Lung (tissue), 12 donors: ENCODE data around the gene CLPTM1L. TPM values are rescaled to one million over a fixed set of nuclear protein-coding genes. Genes with fewer than 3 reads are reported as not detected.
"Not testable (repeated sequence)": the region's sequence is repeated elsewhere in the genome, so short reads cannot be mapped to it uniquely, and the experiment has no call there.

Experiments
- ATAC-seq: fragments of 200-7000 bp; cut with Tn5 transposase; one replicate; pipeline ENCODE4 v1.9.1; 2020; ENCODE audit warnings: moderate number of reproducible peaks; ENCODE audit not compliant: insufficient read depth, low FRiP score
- DNase-seq, 3 donors: peaks; one replicate each; pipeline ENCODE4 v3.0.0-alpha.2; 2013 to 2017
- H3K27ac ChIP-seq, 2 donors: one replicate each; pipeline ENCODE4 v1.5.1; 2013; ENCODE audit warnings: mild to moderate bottlenecking in 2 of 2, moderate library complexity in 2 of 2, control low read depth in 1 of 2, inconsistent platforms in 1 of 2, low read depth in 1 of 2, low read length in 1 of 2
- H3K27me3 ChIP-seq, 3 donors: one replicate each; pipeline ENCODE4 v1.5.1; 2013; ENCODE audit warnings: low read length in 2 of 3; ENCODE audit not compliant: control insufficient read depth in 3 of 3, insufficient read depth in 3 of 3
- H3K36me3 ChIP-seq, 4 donors: one replicate each; pipeline ENCODE4 v1.5.1; 2013; ENCODE audit warnings: low read length in 4 of 4, mild to moderate bottlenecking in 1 of 4, moderate library complexity in 1 of 4; ENCODE audit not compliant: control insufficient read depth in 4 of 4, insufficient read depth in 4 of 4
- H3K4me1 ChIP-seq, 5 donors: one replicate each; pipeline ENCODE4 v1.5.1; 2013; ENCODE audit warnings: low read length in 5 of 5, mild to moderate bottlenecking in 2 of 5, moderate library complexity in 1 of 5; ENCODE audit not compliant: control insufficient read depth in 5 of 5, insufficient read depth in 5 of 5
- H3K4me3 ChIP-seq: one replicate; pipeline ENCODE4 v1.5.1; 2013; ENCODE audit warnings: mild to moderate bottlenecking, control low read depth, moderate library complexity
- H3K9ac ChIP-seq, 2 donors: one replicate each; pipeline ENCODE4 v1.5.1; 2013; ENCODE audit warnings: low read length in 2 of 2, control low read depth in 1 of 2; ENCODE audit not compliant: insufficient read depth in 1 of 2
- H3K9me3 ChIP-seq, 4 donors: one replicate each; pipeline ENCODE4 v1.5.1; 2013; ENCODE audit warnings: low read length in 3 of 4, mild to moderate bottlenecking in 1 of 4, moderate library complexity in 1 of 4; ENCODE audit not compliant: control insufficient read depth in 4 of 4, insufficient read depth in 3 of 4
- CTCF ChIP-seq: IDR thresholded peaks from 2 replicates; pipeline ENCODE4 v1.5.1; 2012; ENCODE audit warnings: mild to moderate bottlenecking; ENCODE audit errors: control extremely low read depth, extremely low read depth
- WGBS, 2 donors: extraction: QIAGEN DNeasy Blood & Tissue Kit; methylation state at CpG; one replicate each; pipeline ENCODE4 v1.1.7; 2013; 5-methylcytosine and 5-hydroxymethylcytosine counted together
- polyA plus RNA-seq, 2 donors: library from polyadenylated mRNA; stranded (reverse); fragments of 200-250 nt; gene quantifications; one replicate each; pipeline ENCODE4 v1.2.1, GENCODE V29; 2013
- total RNA-seq, 2 donors: library from RNA; depleted of rRNA in 1 of 2; stranded (reverse); fragments of >200 nt in 1 of 2; gene quantifications; one replicate each; pipeline ENCODE4 v1.2.1, GENCODE V29; 2014 to 2021
- donor health status: control.
- donor health status: control.
- donor health status: Bipolar disorder and iron deficiency.
- donor health status: healthy.
- donor health status: DM: yes; HTN: yes; CAD: no.

Gene CLPTM1L
- total and polyA plus RNA-seq, 4 donors = 79.0 to 153 (median 144) TPM

GRCh38 chr5:1329111-1329579 is 15.8 kb downstream of the CLPTM1L start:
- Histone ChIP-seq H3K27ac (no peak overlapping the region), H3K27me3 (no peaks in the 10 kb centered on the region), H3K36me3 (peaks cover 10 to 57% (median 24%) of the 10 kb centered on the region in 4 donors), H3K9ac (no peak overlapping the region), H3K4me1 (peaks cover 0 to 7% (median 0%) of the 10 kb centered on the region in 5 donors), H3K9me3 (peaks cover 0 to 2% (median 0%) of the 10 kb centered on the region in 4 donors), H3K4me3 (no peak overlapping the region)
- no peak for ATAC-seq
- no peak for TF ChIP-seq CTCF
- DNase-seq = peak in 1 of 3 donors; percentile 11
- 97 to 98% methylated on average over 9 of the region's 9 CpGs for WGBS, 2 donors

- DNase-seq = peak in 1 of 3 donors; percentile 5
- not testable (repeated sequence) for H3K4me3 ChIP-seq, H3K9ac ChIP-seq, H3K27me3 ChIP-seq, H3K27ac ChIP-seq, H3K4me1 ChIP-seq, ATAC-seq, H3K9me3 ChIP-seq
- peaks cover 9 to 56% (median 21%) of the 10 kb centered on the region in 4 donors for H3K36me3 ChIP-seq
- WGBS, 2 donors = 84 to 85% methylated on average over 7 of the region's 7 CpGs
Observed at GRCh38 chr5:1328237-1329110, 16.4 kb downstream of the CLPTM1L start.

- not testable (repeated sequence) for H3K9ac ChIP-seq, H3K4me3 ChIP-seq, H3K27me3 ChIP-seq, H3K9me3 ChIP-seq, ATAC-seq, H3K4me1 ChIP-seq
- peaks cover 5 to 62% (median 23%) of the 10 kb centered on the region in 4 donors for H3K36me3 ChIP-seq
- 59 to 76% methylated on average over 6 of the region's 6 CpGs for WGBS, 2 donors
- H3K27ac ChIP-seq = peak overlapping the region in 1 of 2 donors; percentile 15
- DNase-seq = peak in 1 of 3 donors; percentile 10
Observed at GRCh38 chr5:1326901-1327756, 17.8 kb downstream of the CLPTM1L start.

- ATAC-seq, H3K9me3 ChIP-seq, H3K4me3 ChIP-seq, H3K27ac ChIP-seq, H3K27me3 ChIP-seq, H3K4me1 ChIP-seq, H3K9ac ChIP-seq: not testable (repeated sequence)
- WGBS, 2 donors = 73 to 89% methylated on average over 5 of the region's 5 CpGs
- peak in 1 of 3 donors; percentile 1 for DNase-seq
- H3K36me3 ChIP-seq = peaks cover 5 to 62% (median 23%) of the 10 kb centered on the region in 4 donors
Observed at GRCh38 chr5:1326532-1326875, 18.4 kb downstream of the CLPTM1L start.
